Naive thymus-derived CD8-positive, alpha-beta T cell (primary cell): Measurements from ENCODE around the gene HAP1. TPM values are rescaled to one million over a fixed set of nuclear protein-coding genes. Genes with fewer than 3 reads are reported as not detected.
A peak's percentile ranks its signal among the peaks of the same experiment; 100 is the strongest.

Source experiments
- ATAC-seq, 2 donors: fragments of 150-1000 bp; cut with Tn5 transposase in 1 of 2; sonication (Bioruptor Pico), chemical (Tn5 transposase) in 1 of 2; 1 replicate in 1 of 2; 2 replicates in 1 of 2; pipeline ENCODE4 v1.10.0; 2021; ENCODE audit warnings: mild to moderate bottlenecking in 2 of 2, moderate library complexity in 2 of 2
- POLR2A ChIA-PET: fragments of 350-600 bp; sonication (Branson Sonifier 250); formaldehyde crosslinking; loops from one replicate; lab custom pipeline; 2021; ENCODE audit warnings: antibody characterized with exemption; lab: Charles Lee
- DNase-seq, 10 donors: peaks; one replicate each; pipeline versions ENCODE4 v3.0.0 to v3.0.0-alpha.2; 2020 to 2022
- H3K27ac Mint-ChIP-seq, 10 donors: one replicate each; pipeline ENCODE4 v1.8.0; 2020 to 2022; ENCODE audit warnings: mild to moderate bottlenecking in 10 of 10, mixed read lengths in 10 of 10, moderate library complexity in 4 of 10, inconsistent platforms in 1 of 10
- H3K27me3 Mint-ChIP-seq, 5 donors: one replicate each; pipeline ENCODE4 v1.8.0; 2021 to 2022; ENCODE audit warnings: mixed read lengths in 5 of 5
- H3K36me3 Mint-ChIP-seq, 3 donors: one replicate each; pipeline ENCODE4 v1.8.0; 2020 to 2022; ENCODE audit warnings: mixed read lengths in 3 of 3, mild to moderate bottlenecking in 2 of 3, inconsistent platforms in 1 of 3
- H3K4me1 Mint-ChIP-seq, 4 donors: one replicate each; pipeline ENCODE4 v1.8.0; 2021 to 2022; ENCODE audit warnings: mixed read lengths in 4 of 4
- H3K4me3 Mint-ChIP-seq, 10 donors: one replicate each; pipeline ENCODE4 v1.8.0; 2020 to 2022; ENCODE audit warnings: mild to moderate bottlenecking in 10 of 10, mixed read lengths in 10 of 10, moderate library complexity in 6 of 10, inconsistent platforms in 1 of 10
- H3K9me3 Mint-ChIP-seq, 9 donors: one replicate each; pipeline ENCODE4 v1.8.0; 2020 to 2022; ENCODE audit warnings: mixed read lengths in 9 of 9, mild to moderate bottlenecking in 3 of 9, inconsistent platforms in 1 of 9, moderate library complexity in 1 of 9
- polyA plus RNA-seq, 3 donors: library from polyadenylated mRNA; unstranded; fragments of 300-500 nt; fragmentation: Illumina TruSeq; gene quantifications; one replicate each; pipeline ENCODE4 v1.2.3, GENCODE V29; 2021
- total RNA-seq, 8 experiments: library from RNA in 2 of 8; stranded (reverse) in 2 of 8; gene quantifications; one replicate each; pipeline ENCODE4 v1.2.3 and lab custom pipeline; 2021 to 2026

Gene HAP1
- total and polyA plus RNA-seq, 5 experiments from 2014 or later = 0.11 TPM; not detected in 4

- Mint-ChIP-seq H3K36me3 (no peaks in the 10 kb centered on the region), H3K27me3 (no peaks in the 10 kb centered on the region), H3K4me1 (peaks cover 0 to 7% (median under 1%) of the 10 kb centered on the region in 4 donors), H3K4me3 (no peak overlapping the region), H3K9me3 (no peaks in the 10 kb centered on the region), H3K27ac (no peak overlapping the region)
- ATAC-seq (no peak), DNase-seq (no peak)
- POLR2A ChIA-PET = interaction anchor here (0.7 kb wide), 1 partner anchor 28 kb away, joined by 3 read pairs; the partner anchor contains the start of gene JUP
Measured at GRCh38 chr17:41758601-41759000, 24.2 kb upstream of the HAP1 start.

GRCh38 chr17:41754066-41754465, 19.6 kb upstream of the HAP1 start:
- H3K9me3 Mint-ChIP-seq = no peaks in the 10 kb centered on the region
- DNase-seq (no peak), ATAC-seq (no peak)
- POLR2A ChIA-PET = no interaction called here
- H3K36me3 Mint-ChIP-seq = no peaks in the 10 kb centered on the region
- no peaks in the 10 kb centered on the region for H3K4me1 Mint-ChIP-seq
- no peak overlapping the region for H3K4me3 Mint-ChIP-seq
- H3K27me3 Mint-ChIP-seq = no peaks in the 10 kb centered on the region
- no peak overlapping the region for H3K27ac Mint-ChIP-seq

GRCh38 chr17:41751288-41751687, 16.8 kb upstream of the HAP1 start:
- Mint-ChIP-seq H3K36me3 (no peaks in the 10 kb centered on the region), H3K4me1 (no peaks in the 10 kb centered on the region)
- POLR2A ChIA-PET = no interaction called here

GRCh38 chr17:41750862-41751261, 16.4 kb upstream of the HAP1 start:
- no peaks in the 10 kb centered on the region for H3K36me3 Mint-ChIP-seq
- no peak overlapping the region for H3K27ac Mint-ChIP-seq
- DNase-seq (no peak), ATAC-seq (no peak)
- no peaks in the 10 kb centered on the region for H3K4me1 Mint-ChIP-seq
- peaks cover 0 to 9% (median 4%) of the 10 kb centered on the region in 5 donors for H3K27me3 Mint-ChIP-seq
- H3K4me3 Mint-ChIP-seq = no peak overlapping the region
- POLR2A ChIA-PET = no interaction called here
- H3K9me3 Mint-ChIP-seq = no peaks in the 10 kb centered on the region

More at GRCh38 chr17:41751288-41751687, 16.8 kb upstream of the HAP1 start:
- Mint-ChIP-seq H3K27me3 (peaks cover 0 to 7% (median 4%) of the 10 kb centered on the region in 5 donors), H3K9me3 (no peaks in the 10 kb centered on the region), H3K4me3 (no peak overlapping the region), H3K27ac (no peak overlapping the region)
- ATAC-seq (no peak), DNase-seq (no peak)

- DNase-seq = no peak
- H3K27ac Mint-ChIP-seq = peak overlapping the region in 1 of 10 donors; percentile 93
- no peaks in the 10 kb centered on the region for H3K4me1 Mint-ChIP-seq
- ATAC-seq = no peak
- POLR2A ChIA-PET = interaction anchor here (0.5 to 0.6 kb wide), 2 partner anchors 181 to 489 kb away, joined by 3 to 4 read pairs; no protein-coding TSS in a partner anchor
- H3K9me3 Mint-ChIP-seq = no peaks in the 10 kb centered on the region
- H3K4me3 Mint-ChIP-seq = no peak overlapping the region
- peaks cover 0 to 9% (median 4%) of the 10 kb centered on the region in 5 donors for H3K27me3 Mint-ChIP-seq
- H3K36me3 Mint-ChIP-seq = no peaks in the 10 kb centered on the region
Measured at GRCh38 chr17:41748275-41748674, 13.8 kb upstream of the HAP1 start.

- Mint-ChIP-seq H3K27ac (peak overlapping the region in 1 of 10 donors; percentile 29), H3K27me3 (peaks cover 2 to 17% (median 14%) of the 10 kb centered on the region in 5 donors), H3K9me3 (no peaks in the 10 kb centered on the region), H3K4me3 (no peak overlapping the region), H3K36me3 (no peaks in the 10 kb centered on the region), H3K4me1 (peaks cover 0 to 3% (median under 1%) of the 10 kb centered on the region in 4 donors)
- POLR2A ChIA-PET = interaction anchor here (1.2 kb wide), 1 partner anchor 52 kb away, joined by 4 read pairs; no protein-coding TSS in a partner anchor
- no peak for ATAC-seq
- DNase-seq = no peak
Measured at GRCh38 chr17:41741709-41742108, 7.3 kb upstream of the HAP1 start.

- no peak overlapping the region for H3K4me3 Mint-ChIP-seq
- no peaks in the 10 kb centered on the region for H3K9me3 Mint-ChIP-seq
- H3K27ac Mint-ChIP-seq = no peak overlapping the region
- H3K27me3 Mint-ChIP-seq = peaks cover 5 to 24% (median 23%) of the 10 kb centered on the region in 5 donors
- POLR2A ChIA-PET = no interaction called here
- peaks cover 0 to 5% (median 2%) of the 10 kb centered on the region in 4 donors for H3K4me1 Mint-ChIP-seq
- H3K36me3 Mint-ChIP-seq = no peaks in the 10 kb centered on the region
- no peak for ATAC-seq
- DNase-seq = no peak
Measured at GRCh38 chr17:41740506-41740905, 6.1 kb upstream of the HAP1 start.

GRCh38 chr17:41739661-41740352, 5.4 kb upstream of the HAP1 start:
- no peak for ATAC-seq
- POLR2A ChIA-PET = no interaction called here
- DNase-seq = no peak
- Mint-ChIP-seq H3K27ac (peak overlapping the region in 1 of 10 donors; percentile 3), H3K9me3 (no peaks in the 10 kb centered on the region), H3K4me1 (peaks cover 0 to 8% (median 4%) of the 10 kb centered on the region in 4 donors), H3K36me3 (no peaks in the 10 kb centered on the region), H3K4me3 (no peak overlapping the region), H3K27me3 (peaks cover 6 to 30% (median 25%) of the 10 kb centered on the region in 5 donors)

- no peaks in the 10 kb centered on the region for H3K9me3 Mint-ChIP-seq
- H3K4me1 Mint-ChIP-seq = peaks cover 2 to 9% (median 5%) of the 10 kb centered on the region in 4 donors
- no peak overlapping the region for H3K4me3 Mint-ChIP-seq
- ATAC-seq = no peak
- POLR2A ChIA-PET = no interaction called here
- no peak overlapping the region for H3K27ac Mint-ChIP-seq
- H3K27me3 Mint-ChIP-seq = peaks cover 6 to 40% (median 26%) of the 10 kb centered on the region in 5 donors
- DNase-seq = no peak
- no peaks in the 10 kb centered on the region for H3K36me3 Mint-ChIP-seq
Measured at GRCh38 chr17:41738801-41739112, 4.3 kb upstream of the HAP1 start.

GRCh38 chr17:41738077-41738800, 3.8 kb upstream of the HAP1 start:
- peak overlapping the region in 1 of 10 donors; percentile 79 for H3K27ac Mint-ChIP-seq
- POLR2A ChIA-PET = interaction anchor here (0.9 kb wide), 1 partner anchor 73 kb away, joined by 3 read pairs; no protein-coding TSS in a partner anchor

GRCh38 chr17:41737680-41738023, 3.2 kb upstream of the HAP1 start:
- Mint-ChIP-seq H3K27me3 (peaks cover 9 to 52% (median 33%) of the 10 kb centered on the region in 5 donors), H3K4me1 (peaks cover 2 to 12% (median 8%) of the 10 kb centered on the region in 4 donors), H3K9me3 (no peaks in the 10 kb centered on the region), H3K4me3 (no peak overlapping the region), H3K36me3 (no peaks in the 10 kb centered on the region), H3K27ac (peak overlapping the region in 2 of 10 donors; percentile 21 to 79)
- DNase-seq (peak in 1 of 10 donors; percentile 5), ATAC-seq (peak; percentile 18 to 20)
- POLR2A ChIA-PET = interaction anchor here (0.7 to 0.9 kb wide), 2 partner anchors 64 to 73 kb away, joined by 3 to 4 read pairs; no protein-coding TSS in a partner anchor

More at GRCh38 chr17:41738077-41738800, 3.8 kb upstream of the HAP1 start:
- peak; percentile 92 to 95 for ATAC-seq
- H3K36me3 Mint-ChIP-seq = no peaks in the 10 kb centered on the region
- H3K27me3 Mint-ChIP-seq = peaks cover 9 to 46% (median 32%) of the 10 kb centered on the region in 5 donors
- DNase-seq = peak; percentile 65 to 85 (median 77)
- H3K9me3 Mint-ChIP-seq = no peaks in the 10 kb centered on the region
- H3K4me3 Mint-ChIP-seq = no peak overlapping the region
- peaks cover 2 to 12% (median 8%) of the 10 kb centered on the region in 4 donors for H3K4me1 Mint-ChIP-seq

GRCh38 chr17:41736983-41737679, 2.7 kb upstream of the HAP1 start:
- peaks cover 2 to 13% (median 8%) of the 10 kb centered on the region in 4 donors for H3K4me1 Mint-ChIP-seq
- peak overlapping the region in 2 of 10 donors; percentile 40 to 79 for H3K27ac Mint-ChIP-seq
- H3K9me3 Mint-ChIP-seq = no peaks in the 10 kb centered on the region
- ATAC-seq (no peak), DNase-seq (no peak)
- no peaks in the 10 kb centered on the region for H3K36me3 Mint-ChIP-seq
- POLR2A ChIA-PET = interaction anchor here (0.7 to 0.9 kb wide), 2 partner anchors 64 to 74 kb away, joined by 3 to 4 read pairs; no protein-coding TSS in a partner anchor
- no peak overlapping the region for H3K4me3 Mint-ChIP-seq
- H3K27me3 Mint-ChIP-seq = peaks cover 9 to 57% (median 39%) of the 10 kb centered on the region in 5 donors
